DND-41 (cell line): Measurements from ENCODE around the gene CCDC68.

Source experiments
- EZH2 ChIP-seq: IDR thresholded peaks from 3 replicates; pipeline ENCODE4 v1.6.1; 2012; ENCODE audit warnings: borderline replicate concordance, low read depth, mild to moderate bottlenecking, moderate library complexity, low read length, inconsistent platforms; ENCODE audit not compliant: severe bottlenecking
- TF ChIP-seq, protein P1 (sequence below): IDR thresholded peaks from 2 replicates; pipeline ENCODE4 v1.5.1; 2012; ENCODE audit warnings: borderline replicate concordance, low read length, moderate library complexity, mild to moderate bottlenecking; ENCODE audit not compliant: poor library complexity, severe bottlenecking; ENCODE audit errors: extremely low read depth

- TF ChIP-seq, protein P1, sequence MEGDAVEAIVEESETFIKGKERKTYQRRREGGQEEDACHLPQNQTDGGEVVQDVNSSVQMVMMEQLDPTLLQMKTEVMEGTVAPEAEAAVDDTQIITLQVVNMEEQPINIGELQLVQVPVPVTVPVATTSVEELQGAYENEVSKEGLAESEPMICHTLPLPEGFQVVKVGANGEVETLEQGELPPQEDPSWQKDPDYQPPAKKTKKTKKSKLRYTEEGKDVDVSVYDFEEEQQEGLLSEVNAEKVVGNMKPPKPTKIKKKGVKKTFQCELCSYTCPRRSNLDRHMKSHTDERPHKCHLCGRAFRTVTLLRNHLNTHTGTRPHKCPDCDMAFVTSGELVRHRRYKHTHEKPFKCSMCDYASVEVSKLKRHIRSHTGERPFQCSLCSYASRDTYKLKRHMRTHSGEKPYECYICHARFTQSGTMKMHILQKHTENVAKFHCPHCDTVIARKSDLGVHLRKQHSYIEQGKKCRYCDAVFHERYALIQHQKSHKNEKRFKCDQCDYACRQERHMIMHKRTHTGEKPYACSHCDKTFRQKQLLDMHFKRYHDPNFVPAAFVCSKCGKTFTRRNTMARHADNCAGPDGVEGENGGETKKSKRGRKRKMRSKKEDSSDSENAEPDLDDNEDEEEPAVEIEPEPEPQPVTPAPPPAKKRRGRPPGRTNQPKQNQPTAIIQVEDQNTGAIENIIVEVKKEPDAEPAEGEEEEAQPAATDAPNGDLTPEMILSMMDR = no peak
- no peak for TF ChIP-seq EZH2
Observed at GRCh38 chr18:54981076-54981475, 21.8 kb upstream of the CCDC68 start.
